Measurements from ENCODE around the gene C10orf120. TPM values are rescaled to one million over a fixed set of nuclear protein-coding genes. Genes with fewer than 3 reads are reported as not detected.

The C10orf120 gene
- total RNA-seq, 1 experiment from 2014 or later = not detected

DNA sequence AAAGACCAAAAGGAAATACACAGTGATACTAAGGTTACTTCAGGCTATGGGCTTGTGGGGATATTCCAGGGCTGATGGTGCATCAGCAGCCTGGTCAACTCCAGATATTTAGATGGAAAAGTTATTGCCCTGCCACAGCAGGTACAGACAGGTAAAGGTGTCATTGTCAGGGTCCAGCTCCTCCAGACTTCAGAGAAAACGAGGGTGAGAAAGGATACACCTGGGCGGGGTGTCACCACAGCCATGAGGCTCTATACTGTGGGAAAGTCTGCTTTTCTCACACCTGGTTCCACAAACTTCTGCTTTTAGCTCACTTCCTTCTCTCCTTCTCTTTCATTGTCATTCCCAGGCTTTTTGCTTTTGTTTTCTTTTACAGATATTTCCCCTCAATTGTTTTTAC is 2.0 kb upstream of the C10orf120 start:
- no peak for DNase-seq
- H3K27me3 ChIP-seq (ENCODE audit: low read length) = no peaks in the 10 kb centered on the region
- no peak overlapping the region for H3K27ac ChIP-seq (ENCODE audit: low read length)
- no peaks in the 10 kb centered on the region for H3K36me3 ChIP-seq (ENCODE audit: insufficient read depth, low read length)
- no peak overlapping the region for H3K4me2 ChIP-seq (ENCODE audit: low read depth, low read length, poor library complexity, severe bottlenecking)
- no peak overlapping the region for H3K9ac ChIP-seq (ENCODE audit: low read length)
- no peaks in the 10 kb centered on the region for H3K9me3 ChIP-seq (ENCODE audit: low read length)
- H3K4me3 ChIP-seq (ENCODE audit: low read length) = no peak overlapping the region
- no peaks in the 10 kb centered on the region for H4K20me1 ChIP-seq (ENCODE audit: insufficient read depth, low read depth, low read length)
- no peaks in the 10 kb centered on the region for H3K79me2 ChIP-seq (ENCODE audit: low read length)
- H3K9me2 ChIP-seq (replicated peaks; ENCODE audit: insufficient read depth, low read length) = no peaks in the 10 kb centered on the region
- H3K4me1 ChIP-seq (ENCODE audit: low read length) = no peaks in the 10 kb centered on the region
- no peak overlapping the region for H2AFZ ChIP-seq (ENCODE audit: low read length)

DNA sequence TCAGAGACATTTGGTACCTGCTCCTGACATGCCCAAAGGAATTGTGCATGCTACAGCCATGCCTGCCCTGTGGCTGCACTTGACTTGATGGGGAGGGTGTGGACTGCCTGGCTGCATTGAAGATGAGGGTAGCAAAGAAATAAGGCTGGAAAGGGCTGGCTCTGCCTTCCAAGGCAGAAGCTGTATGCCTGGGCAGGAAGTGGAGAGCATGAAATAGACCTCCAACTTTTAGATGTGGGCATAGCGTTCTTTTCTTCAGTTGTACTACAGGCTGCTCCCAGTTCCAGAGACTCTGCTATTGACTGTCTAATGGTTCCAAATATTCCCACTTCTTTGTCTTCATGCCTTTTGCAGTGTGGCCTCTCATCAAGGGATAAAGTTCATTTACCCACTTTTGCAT is 3.0 kb downstream of the C10orf120 start:
- no peaks in the 10 kb centered on the region for H3K36me3 ChIP-seq (ENCODE audit: insufficient read depth, low read length)
- no peaks in the 10 kb centered on the region for H3K9me2 ChIP-seq (replicated peaks; ENCODE audit: insufficient read depth, low read length)
- no peak overlapping the region for H3K4me3 ChIP-seq (ENCODE audit: low read length)
- DNase-seq = no peak
- no peaks in the 10 kb centered on the region for H3K4me1 ChIP-seq (ENCODE audit: low read length)
- no peaks in the 10 kb centered on the region for H3K27me3 ChIP-seq (ENCODE audit: low read length)
- H4K20me1 ChIP-seq (ENCODE audit: insufficient read depth, low read depth, low read length) = no peaks in the 10 kb centered on the region
- no peak overlapping the region for H3K9ac ChIP-seq (ENCODE audit: low read length)
- no peaks in the 10 kb centered on the region for H3K9me3 ChIP-seq (ENCODE audit: low read length)
- H2AFZ ChIP-seq (ENCODE audit: low read length) = no peak overlapping the region
- H3K79me2 ChIP-seq (ENCODE audit: low read length) = no peaks in the 10 kb centered on the region
- H3K4me2 ChIP-seq (ENCODE audit: low read depth, low read length, poor library complexity, severe bottlenecking) = no peak overlapping the region
- H3K27ac ChIP-seq (ENCODE audit: low read length) = no peak overlapping the region

DNA sequence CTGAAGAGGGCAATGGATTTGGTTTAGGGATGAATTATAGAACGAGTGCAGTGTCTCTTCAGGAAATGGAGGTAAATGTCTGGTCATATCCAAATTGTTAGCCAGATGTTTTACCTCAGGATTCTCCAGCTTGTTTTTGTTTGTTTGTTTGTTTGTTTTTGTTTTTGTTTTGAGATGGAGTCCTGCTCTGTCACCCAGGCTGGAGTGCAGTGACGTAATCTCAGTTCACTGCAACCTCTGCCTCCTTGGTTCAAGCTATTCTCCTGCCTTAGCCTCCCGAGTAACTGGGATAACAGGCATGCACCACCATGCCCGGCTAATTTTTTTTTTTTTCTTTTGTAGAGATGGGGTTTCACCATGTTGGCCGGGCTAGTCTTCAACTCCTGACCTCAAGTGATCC is 6.9 kb downstream of the C10orf120 start:
- Histone ChIP-seq H3K4me2 (ENCODE audit: low read depth, low read length, poor library complexity, severe bottlenecking) (no peak overlapping the region), H3K9me3 (ENCODE audit: low read length) (no peaks in the 10 kb centered on the region), H3K79me2 (ENCODE audit: low read length) (no peaks in the 10 kb centered on the region), H3K9ac (ENCODE audit: low read length) (no peak overlapping the region), H3K36me3 (ENCODE audit: insufficient read depth, low read length) (no peaks in the 10 kb centered on the region), H3K27me3 (ENCODE audit: low read length) (no peaks in the 10 kb centered on the region), H4K20me1 (ENCODE audit: insufficient read depth, low read depth, low read length) (no peaks in the 10 kb centered on the region), H2AFZ (ENCODE audit: low read length) (no peak overlapping the region), H3K9me2 (replicated peaks; ENCODE audit: insufficient read depth, low read length) (no peaks in the 10 kb centered on the region), H3K4me3 (ENCODE audit: low read length) (no peak overlapping the region), H3K27ac (ENCODE audit: low read length) (no peak overlapping the region), H3K4me1 (ENCODE audit: low read length) (no peaks in the 10 kb centered on the region)
- no peak for DNase-seq

DNA sequence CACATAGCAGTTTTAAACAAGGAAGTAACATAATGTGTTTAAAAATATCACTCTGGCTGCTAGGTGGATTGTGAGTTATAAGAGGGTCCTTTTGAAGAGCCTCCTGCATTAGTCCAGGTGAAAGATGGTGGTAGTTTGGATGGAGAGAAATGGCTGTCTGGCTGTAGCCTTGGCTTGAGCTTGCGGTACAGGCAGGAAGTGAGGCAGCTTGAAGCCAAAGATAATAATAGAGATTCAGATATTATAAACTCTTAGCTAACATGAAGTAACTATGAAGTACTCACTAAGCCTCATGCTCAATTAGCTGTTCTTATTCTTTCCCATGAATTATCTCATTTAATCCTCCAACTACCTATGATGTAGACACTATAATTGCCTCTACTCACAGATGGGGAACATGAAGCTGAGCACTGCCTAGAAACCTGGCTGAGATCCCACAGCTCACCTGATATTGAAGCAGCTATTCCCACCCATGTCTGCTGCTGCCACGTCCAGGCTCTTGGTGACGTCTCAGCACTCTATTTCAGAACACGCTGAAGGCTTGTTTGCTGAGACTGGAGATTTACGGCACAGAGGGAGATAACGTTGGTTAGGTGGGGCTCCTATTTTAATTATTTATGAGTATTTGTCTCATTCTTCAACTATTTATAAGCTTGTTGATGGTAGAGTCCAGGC is 10.4 kb downstream of the C10orf120 start:
- no peaks in the 10 kb centered on the region for H3K9me3 ChIP-seq (ENCODE audit: low read length)
- H2AFZ ChIP-seq (ENCODE audit: low read length) = no peak overlapping the region
- no peaks in the 10 kb centered on the region for H3K27me3 ChIP-seq (ENCODE audit: low read length)
- H3K9me2 ChIP-seq (replicated peaks; ENCODE audit: insufficient read depth, low read length) = no peaks in the 10 kb centered on the region
- H3K4me3 ChIP-seq (ENCODE audit: low read length) = no peak overlapping the region
- no peaks in the 10 kb centered on the region for H3K36me3 ChIP-seq (ENCODE audit: insufficient read depth, low read length)
- no peak for DNase-seq
- H3K79me2 ChIP-seq (ENCODE audit: low read length) = no peaks in the 10 kb centered on the region
- no peaks in the 10 kb centered on the region for H4K20me1 ChIP-seq (ENCODE audit: insufficient read depth, low read depth, low read length)
- H3K9ac ChIP-seq (ENCODE audit: low read length) = no peak overlapping the region
- H3K27ac ChIP-seq (ENCODE audit: low read length) = no peak overlapping the region
- H3K4me1 ChIP-seq (ENCODE audit: low read length) = no peaks in the 10 kb centered on the region
- no peak overlapping the region for H3K4me2 ChIP-seq (ENCODE audit: low read depth, low read length, poor library complexity, severe bottlenecking)

DNA sequence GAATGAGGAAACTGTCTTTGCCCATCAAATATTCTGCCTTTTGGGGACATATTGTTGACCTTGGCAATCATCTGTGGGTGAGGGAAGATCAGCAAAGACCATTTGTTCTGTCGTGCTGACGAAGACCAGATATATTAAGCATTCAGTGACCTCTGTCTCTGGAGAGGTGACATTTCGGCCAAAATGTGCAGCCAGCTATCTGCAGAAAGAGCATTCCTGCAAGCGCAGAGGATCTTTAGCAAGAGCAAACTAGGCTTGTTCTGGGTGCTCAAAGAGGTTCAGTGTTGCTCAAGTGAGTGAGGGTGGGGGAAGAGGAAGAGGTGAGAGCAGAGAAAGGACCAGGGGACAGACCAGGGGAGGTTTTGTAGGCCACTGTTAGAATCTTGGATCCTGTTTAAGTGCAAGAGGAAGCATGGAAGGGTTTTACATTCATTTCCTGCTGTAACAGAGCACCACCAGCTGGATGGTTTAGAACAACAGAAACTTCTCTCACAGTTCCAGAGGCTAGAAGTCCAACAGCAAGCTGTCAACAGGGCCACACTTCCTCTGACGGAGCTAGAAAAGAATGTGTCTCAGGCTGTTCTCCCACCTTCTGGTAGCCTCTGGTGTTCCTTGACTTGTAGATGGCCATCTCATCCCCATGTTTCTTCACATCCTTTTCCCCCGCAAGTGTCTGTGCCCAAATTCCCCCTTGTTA is 11.2 kb downstream of the C10orf120 start:
- Histone ChIP-seq H3K36me3 (ENCODE audit: insufficient read depth, low read length) (no peaks in the 10 kb centered on the region), H2AFZ (ENCODE audit: low read length) (no peak overlapping the region), H3K9me3 (ENCODE audit: low read length) (no peaks in the 10 kb centered on the region), H3K9me2 (replicated peaks; ENCODE audit: insufficient read depth, low read length) (no peaks in the 10 kb centered on the region), H3K27me3 (ENCODE audit: low read length) (no peaks in the 10 kb centered on the region), H4K20me1 (ENCODE audit: insufficient read depth, low read depth, low read length) (no peaks in the 10 kb centered on the region), H3K4me3 (ENCODE audit: low read length) (no peak overlapping the region), H3K9ac (ENCODE audit: low read length) (no peak overlapping the region), H3K4me2 (ENCODE audit: low read depth, low read length, poor library complexity, severe bottlenecking) (no peak overlapping the region), H3K4me1 (ENCODE audit: low read length) (no peaks in the 10 kb centered on the region), H3K79me2 (ENCODE audit: low read length) (no peaks in the 10 kb centered on the region), H3K27ac (ENCODE audit: low read length) (no peak overlapping the region)
- no peak for DNase-seq

DNA sequence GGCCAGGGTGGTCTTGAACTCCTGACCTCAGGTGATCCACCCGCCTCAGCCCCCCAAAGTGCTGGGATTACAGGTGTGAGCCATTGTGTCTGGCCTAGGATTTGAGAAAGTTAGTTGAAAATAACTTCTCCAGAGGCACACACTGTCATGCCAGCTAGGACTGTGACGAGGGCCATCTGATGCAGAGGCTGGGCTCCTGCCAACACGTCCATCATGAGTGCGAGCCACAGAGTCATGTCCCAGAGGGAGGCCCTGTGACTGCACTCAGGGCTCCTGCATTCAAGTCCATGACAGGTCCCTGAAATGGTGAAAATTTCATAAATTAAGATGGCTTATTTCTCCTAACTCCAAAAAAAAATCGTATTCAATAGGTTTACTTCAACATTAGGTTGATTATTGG is 17.1 kb downstream of the C10orf120 start:
- no peak overlapping the region for H3K27ac ChIP-seq (ENCODE audit: low read length)
- H3K4me3 ChIP-seq (ENCODE audit: low read length) = no peak overlapping the region
- H3K27me3 ChIP-seq (ENCODE audit: low read length) = no peaks in the 10 kb centered on the region
- no peaks in the 10 kb centered on the region for H4K20me1 ChIP-seq (ENCODE audit: insufficient read depth, low read depth, low read length)
- H3K9ac ChIP-seq (ENCODE audit: low read length) = no peak overlapping the region
- H3K36me3 ChIP-seq (ENCODE audit: insufficient read depth, low read length) = no peaks in the 10 kb centered on the region
- H3K9me2 ChIP-seq (replicated peaks; ENCODE audit: insufficient read depth, low read length) = no peaks in the 10 kb centered on the region
- H2AFZ ChIP-seq (ENCODE audit: low read length) = no peak overlapping the region
- no peak for DNase-seq
- H3K9me3 ChIP-seq (ENCODE audit: low read length) = no peaks in the 10 kb centered on the region
- H3K4me1 ChIP-seq (ENCODE audit: low read length) = no peaks in the 10 kb centered on the region
- no peaks in the 10 kb centered on the region for H3K79me2 ChIP-seq (ENCODE audit: low read length)
- H3K4me2 ChIP-seq (ENCODE audit: low read depth, low read length, poor library complexity, severe bottlenecking) = no peak overlapping the region

DNA sequence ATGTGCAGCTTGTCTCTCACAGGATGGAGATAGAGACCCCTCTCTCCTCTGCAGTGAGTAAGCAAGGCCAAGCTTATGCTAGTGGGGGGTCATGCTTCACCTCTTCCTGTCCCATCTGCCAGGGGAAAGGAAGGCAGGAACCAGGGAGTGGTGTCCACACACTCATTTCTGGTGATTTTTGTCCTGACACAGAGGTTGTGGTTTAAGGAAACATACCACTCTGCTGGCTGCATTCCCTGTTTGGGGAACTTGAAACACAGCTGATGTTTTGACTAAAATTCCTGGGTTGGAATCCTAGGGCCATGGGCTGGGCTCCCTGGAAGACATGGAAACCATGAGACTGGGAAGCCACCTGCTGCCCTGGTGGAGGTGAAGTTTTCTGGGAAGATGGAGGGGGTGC is 21.4 kb downstream of the C10orf120 start:
- Histone ChIP-seq H3K27me3 (ENCODE audit: low read length) (no peaks in the 10 kb centered on the region), H3K9ac (ENCODE audit: low read length) (no peak overlapping the region), H3K36me3 (ENCODE audit: insufficient read depth, low read length) (no peaks in the 10 kb centered on the region), H3K9me2 (replicated peaks; ENCODE audit: insufficient read depth, low read length) (no peaks in the 10 kb centered on the region), H2AFZ (ENCODE audit: low read length) (no peak overlapping the region), H3K4me3 (ENCODE audit: low read length) (no peak overlapping the region), H3K9me3 (ENCODE audit: low read length) (no peaks in the 10 kb centered on the region), H4K20me1 (ENCODE audit: insufficient read depth, low read depth, low read length) (no peaks in the 10 kb centered on the region), H3K4me2 (ENCODE audit: low read depth, low read length, poor library complexity, severe bottlenecking) (no peak overlapping the region), H3K4me1 (ENCODE audit: low read length) (no peaks in the 10 kb centered on the region), H3K27ac (ENCODE audit: low read length) (no peak overlapping the region), H3K79me2 (ENCODE audit: low read length) (no peaks in the 10 kb centered on the region)
- no peak for DNase-seq

DNA sequence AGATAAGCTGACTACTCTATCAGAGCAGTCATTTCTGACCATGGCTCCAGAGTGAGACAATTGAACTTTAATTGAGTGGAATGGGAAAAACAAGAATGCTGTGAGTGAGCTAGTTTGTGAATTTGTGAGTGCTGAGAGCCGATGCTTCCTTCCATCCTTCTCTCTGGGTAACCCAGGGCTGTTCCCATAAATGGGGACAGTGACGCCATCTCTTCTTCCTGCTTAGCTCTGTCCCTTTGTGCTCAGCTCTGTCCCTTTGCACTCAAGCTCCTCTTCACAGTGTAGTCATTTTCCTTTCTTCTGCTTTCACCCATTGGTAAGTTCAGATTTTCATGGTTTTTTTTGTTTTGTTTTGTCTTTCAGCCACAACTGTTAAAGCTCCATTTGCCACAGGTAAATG is 24.4 kb downstream of the C10orf120 start:
- no peaks in the 10 kb centered on the region for H3K9me3 ChIP-seq (ENCODE audit: low read length)

More for the DNA sequence above, 24.4 kb downstream of the C10orf120 start:
- Histone ChIP-seq H4K20me1 (ENCODE audit: insufficient read depth, low read depth, low read length) (no peaks in the 10 kb centered on the region), H3K27ac (ENCODE audit: low read length) (no peak overlapping the region), H3K9me2 (replicated peaks; ENCODE audit: insufficient read depth, low read length) (no peaks in the 10 kb centered on the region), H2AFZ (ENCODE audit: low read length) (no peak overlapping the region), H3K27me3 (ENCODE audit: low read length) (no peaks in the 10 kb centered on the region), H3K36me3 (ENCODE audit: insufficient read depth, low read length) (no peaks in the 10 kb centered on the region), H3K79me2 (ENCODE audit: low read length) (no peaks in the 10 kb centered on the region), H3K9ac (ENCODE audit: low read length) (no peak overlapping the region), H3K4me1 (ENCODE audit: low read length) (no peaks in the 10 kb centered on the region), H3K4me3 (ENCODE audit: low read length) (no peak overlapping the region), H3K4me2 (ENCODE audit: low read depth, low read length, poor library complexity, severe bottlenecking) (no peak overlapping the region)
- DNase-seq = no peak
